KMS-11 (cell line): ENCODE results near the gene BABAM2.

Source experiments
- H2AFZ ChIP-seq: fragments of 200-600 bp; sonication (generic); 2 replicates; pipeline ENCODE4 v1.6.1; 2016; ENCODE audit warnings: antibody characterized with exemption, mixed run types, low read depth
- H3K27ac ChIP-seq: fragments of 200-600 bp; sonication (generic); 2 replicates; pipeline ENCODE4 v1.6.1; 2016; ENCODE audit warnings: mild to moderate bottlenecking, mixed run types
- H3K27me3 ChIP-seq: fragments of 200-600 bp; sonication (generic); 2 replicates; pipeline ENCODE4 v1.6.1; 2017; ENCODE audit warnings: mild to moderate bottlenecking, low read depth, mixed run types, moderate library complexity; ENCODE audit not compliant: insufficient read depth
- H3K36me3 ChIP-seq: fragments of 200-600 bp; sonication (generic); 2 replicates; pipeline ENCODE4 v1.6.1; 2017; ENCODE audit warnings: mild to moderate bottlenecking, mixed run types; ENCODE audit not compliant: insufficient read depth
- H3K4me1 ChIP-seq: fragments of 200-600 bp; sonication (generic); 2 replicates; pipeline ENCODE4 v1.6.1; 2016; ENCODE audit warnings: mild to moderate bottlenecking, low read depth, mixed run types; ENCODE audit not compliant: poor library complexity, severe bottlenecking
- H3K4me2 ChIP-seq: fragments of 200-600 bp; sonication (generic); 2 replicates; pipeline ENCODE4 v1.7.0; 2016; ENCODE audit warnings: mild to moderate bottlenecking, mixed run types
- H3K4me3 ChIP-seq: fragments of 200-600 bp; sonication (generic); IDR thresholded peaks from 2 replicates; pipeline ENCODE4 v1.6.1; 2017; ENCODE audit warnings: low read depth, low read length, mixed read lengths; ENCODE audit not compliant: insufficient read depth
- H3K79me2 ChIP-seq: fragments of 200-600 bp; sonication (generic); 2 replicates; pipeline ENCODE4 v1.6.1; 2016; ENCODE audit warnings: low read depth, mixed run types; ENCODE audit not compliant: insufficient read depth
- H3K9ac ChIP-seq: fragments of 200-600 bp; sonication (generic); 2 replicates; pipeline ENCODE4 v1.6.1; 2016; ENCODE audit warnings: mild to moderate bottlenecking, mixed run types
- H4K20me1 ChIP-seq: fragments of 200-600 bp; sonication (generic); 2 replicates; pipeline ENCODE4 v1.6.1; 2016; ENCODE audit warnings: mild to moderate bottlenecking, mixed run types; ENCODE audit not compliant: insufficient read depth
- TF ChIP-seq, protein P1 (sequence below): fragments of 200-600 bp; sonication (generic); conservative IDR thresholded peaks from 2 replicates; pipeline ENCODE4 v1.6.1; 2017; ENCODE audit warnings: low read depth, mild to moderate bottlenecking, antibody characterized with exemption, low read length, moderate library complexity, mixed read lengths

BABAM2 gene

DNA sequence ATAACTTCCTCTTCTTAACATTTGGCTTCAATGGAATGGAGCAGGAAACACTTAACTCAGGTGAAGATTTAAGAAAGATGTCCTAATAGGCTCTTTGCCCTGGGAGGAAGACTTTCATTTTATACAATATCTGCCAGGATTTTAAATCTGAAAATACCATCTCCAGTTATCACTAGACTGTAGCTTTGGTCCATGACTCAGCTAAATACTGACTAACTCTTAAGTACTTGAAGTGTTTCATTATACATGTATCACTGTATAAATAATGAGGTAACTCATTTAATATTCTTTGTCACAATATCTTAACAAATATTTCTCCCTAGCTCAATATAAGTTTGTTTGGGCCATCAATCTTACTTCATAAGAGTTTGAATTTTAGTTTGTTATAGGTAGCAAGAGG lies 35.1 kb upstream of the BABAM2 start:
- Histone ChIP-seq H3K36me3 (no peaks in the 10 kb centered on the region), H3K27ac (no peak overlapping the region), H3K79me2 (no peaks in the 10 kb centered on the region), H3K4me2 (no peak overlapping the region), H3K27me3 (no peaks in the 10 kb centered on the region), H3K4me1 (no peaks in the 10 kb centered on the region), H3K9ac (no peak overlapping the region), H4K20me1 (no peaks in the 10 kb centered on the region), H2AFZ (no peak overlapping the region), H3K4me3 (no peak overlapping the region)
- TF ChIP-seq, protein P1, sequence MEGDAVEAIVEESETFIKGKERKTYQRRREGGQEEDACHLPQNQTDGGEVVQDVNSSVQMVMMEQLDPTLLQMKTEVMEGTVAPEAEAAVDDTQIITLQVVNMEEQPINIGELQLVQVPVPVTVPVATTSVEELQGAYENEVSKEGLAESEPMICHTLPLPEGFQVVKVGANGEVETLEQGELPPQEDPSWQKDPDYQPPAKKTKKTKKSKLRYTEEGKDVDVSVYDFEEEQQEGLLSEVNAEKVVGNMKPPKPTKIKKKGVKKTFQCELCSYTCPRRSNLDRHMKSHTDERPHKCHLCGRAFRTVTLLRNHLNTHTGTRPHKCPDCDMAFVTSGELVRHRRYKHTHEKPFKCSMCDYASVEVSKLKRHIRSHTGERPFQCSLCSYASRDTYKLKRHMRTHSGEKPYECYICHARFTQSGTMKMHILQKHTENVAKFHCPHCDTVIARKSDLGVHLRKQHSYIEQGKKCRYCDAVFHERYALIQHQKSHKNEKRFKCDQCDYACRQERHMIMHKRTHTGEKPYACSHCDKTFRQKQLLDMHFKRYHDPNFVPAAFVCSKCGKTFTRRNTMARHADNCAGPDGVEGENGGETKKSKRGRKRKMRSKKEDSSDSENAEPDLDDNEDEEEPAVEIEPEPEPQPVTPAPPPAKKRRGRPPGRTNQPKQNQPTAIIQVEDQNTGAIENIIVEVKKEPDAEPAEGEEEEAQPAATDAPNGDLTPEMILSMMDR = no peak

DNA sequence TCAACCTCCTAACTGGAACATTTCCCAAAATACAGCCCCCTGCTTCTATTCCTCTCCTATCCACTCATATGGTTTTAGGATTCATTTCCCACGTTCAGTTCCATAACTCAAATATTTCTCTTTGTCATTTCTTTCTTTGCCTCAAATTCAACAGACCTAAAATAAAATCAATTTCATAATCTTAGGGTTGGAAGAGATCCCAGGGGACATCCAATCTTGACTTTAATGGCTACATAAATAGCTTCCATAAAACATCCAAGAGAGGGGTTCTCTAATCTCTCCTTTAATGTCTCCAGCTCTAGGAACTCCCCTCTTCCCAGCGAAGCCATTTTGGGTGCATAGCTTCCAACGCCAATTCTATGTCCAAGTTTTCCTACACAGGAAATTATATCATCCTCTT lies 34.1 kb upstream of the BABAM2 start:
- no peak overlapping the region for H3K27ac ChIP-seq
- TF ChIP-seq, protein P1 = no peak

DNA sequence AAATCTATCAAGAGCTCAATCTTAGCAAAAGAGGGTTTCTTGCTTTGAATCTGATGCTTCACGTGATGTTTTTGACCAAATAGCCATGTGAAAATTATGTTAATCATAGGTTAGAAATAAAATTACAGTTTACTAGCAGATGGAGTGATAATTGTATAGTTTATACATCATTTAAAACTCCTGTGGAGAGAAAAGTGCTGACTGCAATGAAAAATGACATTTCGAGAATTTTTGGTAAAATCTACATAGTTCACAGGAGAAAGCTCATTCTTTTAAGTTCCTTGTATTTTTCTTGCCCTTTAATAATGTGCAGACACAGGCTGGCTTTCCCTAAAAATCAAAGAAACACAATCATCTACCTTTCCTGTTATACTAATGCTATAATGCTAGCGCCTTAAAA lies 33.6 kb upstream of the BABAM2 start:
- TF ChIP-seq, protein P1 = no peak
- Histone ChIP-seq H3K27me3 (no peaks in the 10 kb centered on the region), H4K20me1 (no peaks in the 10 kb centered on the region), H3K9ac (no peak overlapping the region), H3K36me3 (no peaks in the 10 kb centered on the region), H3K79me2 (no peaks in the 10 kb centered on the region), H3K4me2 (no peak overlapping the region), H3K4me3 (no peak overlapping the region), H2AFZ (no peak overlapping the region), H3K27ac (no peak overlapping the region), H3K4me1 (no peaks in the 10 kb centered on the region)

More for the DNA sequence above, 34.1 kb upstream of the BABAM2 start:
- Histone ChIP-seq H4K20me1 (no peaks in the 10 kb centered on the region), H3K4me1 (no peaks in the 10 kb centered on the region), H3K36me3 (no peaks in the 10 kb centered on the region), H3K4me3 (no peak overlapping the region), H3K27me3 (no peaks in the 10 kb centered on the region), H3K9ac (no peak overlapping the region), H2AFZ (no peak overlapping the region), H3K79me2 (no peaks in the 10 kb centered on the region), H3K4me2 (no peak overlapping the region)

DNA sequence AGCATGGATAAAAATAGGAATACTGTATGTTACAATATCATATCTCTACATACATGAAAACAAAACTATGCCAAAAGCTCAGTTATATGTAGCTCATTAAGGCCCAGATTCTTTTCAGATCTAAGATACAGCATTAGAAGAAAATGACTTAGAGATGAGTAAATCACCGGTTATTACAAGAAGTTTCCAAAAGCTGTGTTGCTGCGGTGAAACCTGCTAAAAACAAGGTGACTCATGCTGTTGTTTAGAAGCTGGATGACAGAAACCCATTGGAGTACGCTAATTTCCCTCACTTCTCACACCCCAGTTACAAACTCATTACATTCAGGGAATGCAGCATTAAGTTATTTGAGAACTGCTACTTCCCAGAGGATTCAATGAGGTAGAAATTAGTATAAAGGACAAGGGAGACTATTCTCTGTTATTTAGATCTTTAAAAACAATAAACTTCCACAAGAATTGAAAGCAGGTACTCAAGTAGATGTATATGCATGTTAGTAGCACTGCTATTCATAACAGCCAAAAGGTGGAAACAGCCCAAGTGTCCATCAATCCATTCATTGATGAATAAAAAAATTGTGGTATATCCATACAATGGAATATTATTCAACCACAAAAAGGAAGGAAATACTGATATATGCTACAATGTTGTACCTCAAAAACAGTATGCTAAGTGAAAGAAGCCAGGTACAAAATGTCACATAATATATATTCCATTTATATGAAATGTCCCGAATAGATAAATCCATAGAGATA lies 32.9 kb upstream of the BABAM2 start:
- H3K4me3 ChIP-seq = no peak overlapping the region
- no peaks in the 10 kb centered on the region for H3K27me3 ChIP-seq
- no peaks in the 10 kb centered on the region for H3K79me2 ChIP-seq
- H3K27ac ChIP-seq = no peak overlapping the region
- H2AFZ ChIP-seq = no peak overlapping the region
- H4K20me1 ChIP-seq = no peaks in the 10 kb centered on the region
- no peaks in the 10 kb centered on the region for H3K36me3 ChIP-seq
- H3K4me1 ChIP-seq = no peaks in the 10 kb centered on the region
- no peak overlapping the region for H3K4me2 ChIP-seq
- no peak overlapping the region for H3K9ac ChIP-seq
- TF ChIP-seq, protein P1 = no peak
